ENCODE data around the gene KRT3.

The KRT3 gene

DNA sequence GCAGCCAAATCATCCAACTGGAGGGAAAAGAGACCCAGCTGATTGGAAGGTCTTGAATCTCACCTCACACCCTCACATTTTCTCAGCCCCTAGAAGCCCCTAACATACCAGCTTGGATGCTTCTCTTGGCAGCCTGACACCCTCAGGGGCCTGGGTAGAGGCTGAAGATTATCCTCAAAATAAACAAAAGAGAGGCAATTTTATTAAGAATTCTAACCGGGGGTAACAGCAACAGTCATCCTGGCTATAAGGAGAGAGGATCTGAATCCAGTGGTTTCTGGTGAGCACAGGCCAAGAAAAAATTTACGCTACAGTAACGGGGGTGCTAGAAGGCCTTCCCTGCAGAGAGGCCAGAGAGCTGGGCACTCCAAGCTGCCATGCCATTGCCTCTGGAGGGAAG lies 40.4 kb downstream of the KRT3 start:
- TF ChIP-seq, protein P1, sequence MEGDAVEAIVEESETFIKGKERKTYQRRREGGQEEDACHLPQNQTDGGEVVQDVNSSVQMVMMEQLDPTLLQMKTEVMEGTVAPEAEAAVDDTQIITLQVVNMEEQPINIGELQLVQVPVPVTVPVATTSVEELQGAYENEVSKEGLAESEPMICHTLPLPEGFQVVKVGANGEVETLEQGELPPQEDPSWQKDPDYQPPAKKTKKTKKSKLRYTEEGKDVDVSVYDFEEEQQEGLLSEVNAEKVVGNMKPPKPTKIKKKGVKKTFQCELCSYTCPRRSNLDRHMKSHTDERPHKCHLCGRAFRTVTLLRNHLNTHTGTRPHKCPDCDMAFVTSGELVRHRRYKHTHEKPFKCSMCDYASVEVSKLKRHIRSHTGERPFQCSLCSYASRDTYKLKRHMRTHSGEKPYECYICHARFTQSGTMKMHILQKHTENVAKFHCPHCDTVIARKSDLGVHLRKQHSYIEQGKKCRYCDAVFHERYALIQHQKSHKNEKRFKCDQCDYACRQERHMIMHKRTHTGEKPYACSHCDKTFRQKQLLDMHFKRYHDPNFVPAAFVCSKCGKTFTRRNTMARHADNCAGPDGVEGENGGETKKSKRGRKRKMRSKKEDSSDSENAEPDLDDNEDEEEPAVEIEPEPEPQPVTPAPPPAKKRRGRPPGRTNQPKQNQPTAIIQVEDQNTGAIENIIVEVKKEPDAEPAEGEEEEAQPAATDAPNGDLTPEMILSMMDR (IDR thresholded peaks at IDR 0.05; ENCODE audit: insufficient read depth, low read length, poor library complexity, severe bottlenecking) = no peak
- no peak for TF ChIP-seq EZH2phosphoT487 (conservative IDR thresholded peaks at IDR 0.05; ENCODE audit: low read length)
- H2AFZ ChIP-seq (ENCODE audit: low read depth, low read length, severe bottlenecking) = no peak overlapping the region

DNA sequence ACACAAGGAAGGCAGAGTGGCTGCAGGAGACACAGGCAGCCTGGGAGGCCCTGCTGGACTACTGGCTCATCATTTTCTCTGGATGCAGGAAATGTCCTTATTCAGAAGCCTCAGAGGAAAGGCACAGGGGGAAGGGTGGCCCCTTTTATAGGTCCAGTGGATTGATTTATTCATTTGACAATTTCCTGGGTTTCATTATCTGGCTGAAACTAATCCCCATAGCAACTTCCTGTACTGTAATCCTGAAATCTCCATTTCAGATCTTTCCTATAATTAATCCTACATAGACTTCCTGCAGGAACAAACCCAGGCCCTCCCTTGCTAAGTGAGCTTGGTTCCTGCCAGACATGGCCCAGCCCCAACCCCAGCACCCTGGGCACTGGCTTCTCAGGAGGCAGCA lies 41.8 kb downstream of the KRT3 start:
- no peaks in the 10 kb centered on the region for H3K9me2 ChIP-seq (replicated peaks; ENCODE audit: insufficient read depth, low read length)
- no peak overlapping the region for H2AFZ ChIP-seq (ENCODE audit: low read depth, low read length, severe bottlenecking)
- no peak overlapping the region for H3K27ac ChIP-seq (ENCODE audit: low read depth, low read length)
- no peaks in the 10 kb centered on the region for H3K36me3 ChIP-seq (ENCODE audit: low read length)
- H3F3A ChIP-seq (ENCODE audit: insufficient read depth) = no peaks in the 10 kb centered on the region
- no peak overlapping the region for H3K4me2 ChIP-seq (ENCODE audit: low read depth, low read length, poor library complexity, severe bottlenecking)
- no peaks in the 10 kb centered on the region for H4K20me1 ChIP-seq (ENCODE audit: low read depth, low read length)
- H3K79me2 ChIP-seq (ENCODE audit: insufficient read depth, low read length) = no peaks in the 10 kb centered on the region
- H3K4me3 ChIP-seq (ENCODE audit: insufficient read depth, low read length, poor library complexity, severe bottlenecking) = no peak overlapping the region
- no peaks in the 10 kb centered on the region for H3K9me3 ChIP-seq (ENCODE audit: insufficient read depth, low read length)
- no peaks in the 10 kb centered on the region for H3K27me3 ChIP-seq (ENCODE audit: low read length)
- H3K9ac ChIP-seq (ENCODE audit: low read length) = no peak overlapping the region
- TF ChIP-seq, protein P1 (IDR thresholded peaks at IDR 0.05; ENCODE audit: insufficient read depth, low read length, poor library complexity, severe bottlenecking) = no peak
- no peak for TF ChIP-seq EZH2phosphoT487 (conservative IDR thresholded peaks at IDR 0.05; ENCODE audit: low read length)

More for the DNA sequence above, 40.4 kb downstream of the KRT3 start:
- H3K27me3 ChIP-seq (ENCODE audit: low read length) = no peaks in the 10 kb centered on the region
- no peak overlapping the region for H3K9ac ChIP-seq (ENCODE audit: low read length)
- H3K36me3 ChIP-seq (ENCODE audit: low read length) = no peaks in the 10 kb centered on the region
- H3K4me2 ChIP-seq (ENCODE audit: low read depth, low read length, poor library complexity, severe bottlenecking) = no peak overlapping the region
- H3K4me3 ChIP-seq (ENCODE audit: insufficient read depth, low read length, poor library complexity, severe bottlenecking) = no peak overlapping the region
- H3K27ac ChIP-seq (ENCODE audit: low read depth, low read length) = no peak overlapping the region
- H3K9me3 ChIP-seq (ENCODE audit: insufficient read depth, low read length) = peaks cover 6% of the 10 kb centered on the region; the same call in 1 of the 2 replicates
- no peaks in the 10 kb centered on the region for H4K20me1 ChIP-seq (ENCODE audit: low read depth, low read length)
- H3K79me2 ChIP-seq (ENCODE audit: insufficient read depth, low read length) = no peaks in the 10 kb centered on the region
- no peaks in the 10 kb centered on the region for H3F3A ChIP-seq (ENCODE audit: insufficient read depth)
- no peaks in the 10 kb centered on the region for H3K9me2 ChIP-seq (replicated peaks; ENCODE audit: insufficient read depth, low read length)

DNA sequence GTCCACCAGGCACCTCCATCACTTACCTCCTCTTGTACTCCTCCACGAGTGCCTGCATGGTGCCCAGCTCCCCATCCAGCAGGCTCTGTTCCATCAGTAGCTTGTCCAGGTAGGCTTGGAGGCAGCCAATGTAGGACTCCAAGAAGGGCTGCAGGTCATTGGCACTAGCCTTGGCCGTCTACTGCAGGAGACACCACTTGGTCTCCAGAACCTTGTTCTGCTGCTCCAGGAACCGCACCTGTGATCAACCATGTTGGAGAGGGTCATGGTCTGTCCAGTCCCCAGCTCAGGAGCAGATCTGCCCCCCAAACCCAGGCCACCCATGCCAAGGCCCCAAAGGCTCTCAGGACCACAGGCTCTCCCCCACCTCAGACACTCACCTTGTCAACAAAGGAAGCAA lies 42.6 kb downstream of the KRT3 start:
- Histone ChIP-seq H3K79me2 (ENCODE audit: insufficient read depth, low read length) (no peaks in the 10 kb centered on the region), H3K27me3 (ENCODE audit: low read length) (no peaks in the 10 kb centered on the region), H3K4me3 (ENCODE audit: insufficient read depth, low read length, poor library complexity, severe bottlenecking) (no peak overlapping the region), H3K4me2 (ENCODE audit: low read depth, low read length, poor library complexity, severe bottlenecking) (no peak overlapping the region), H2AFZ (ENCODE audit: low read depth, low read length, severe bottlenecking) (no peak overlapping the region), H3K27ac (ENCODE audit: low read depth, low read length) (no peak overlapping the region), H3K9me3 (ENCODE audit: insufficient read depth, low read length) (no peaks in the 10 kb centered on the region), H3K9me2 (replicated peaks; ENCODE audit: insufficient read depth, low read length) (no peaks in the 10 kb centered on the region), H3F3A (ENCODE audit: insufficient read depth) (no peaks in the 10 kb centered on the region), H4K20me1 (ENCODE audit: low read depth, low read length) (no peaks in the 10 kb centered on the region), H3K36me3 (ENCODE audit: low read length) (no peaks in the 10 kb centered on the region), H3K9ac (ENCODE audit: low read length) (no peak overlapping the region)
- TF ChIP-seq, protein P1 (IDR thresholded peaks at IDR 0.05; ENCODE audit: insufficient read depth, low read length, poor library complexity, severe bottlenecking) = no peak
- TF ChIP-seq EZH2phosphoT487 (conservative IDR thresholded peaks at IDR 0.05; ENCODE audit: low read length) = no peak

Data from SU-DHL-6 (cell line).